CD8-positive, alpha-beta memory T cell (primary cell): ENCODE results near the gene WDR77. TPM values are rescaled to one million over a fixed set of nuclear protein-coding genes. Genes with fewer than 3 reads are reported as not detected.

Experiments used
- CTCF ChIA-PET: fragments of 350-600 bp; sonication (Branson Sonifier 250); formaldehyde crosslinking; loops from one replicate; lab custom pipeline; 2021; ENCODE audit warnings: antibody characterized with exemption; lab: Charles Lee
- POLR2A ChIA-PET: fragments of 350-600 bp; sonication (Branson Sonifier 250); formaldehyde crosslinking; loops from one replicate; lab custom pipeline; 2021; ENCODE audit warnings: antibody characterized with exemption; lab: Charles Lee
- DNase-seq, 5 donors: peaks; one replicate each; pipeline versions ENCODE4 v3.0.0 to v3.0.0-alpha.2; 2020 to 2022; ENCODE audit warnings: mixed read lengths in 1 of 5
- H3K27ac ChIP-seq: one replicate; pipeline ENCODE4 v1.7.0; 2013; ENCODE audit warnings: low read depth, mild to moderate bottlenecking, low read length, moderate library complexity
- H3K27me3 ChIP-seq: 2 replicates; pipeline ENCODE4 v1.7.0; 2013; ENCODE audit warnings: low read length, mild to moderate bottlenecking; ENCODE audit not compliant: insufficient read depth, poor library complexity, severe bottlenecking
- H3K36me3 ChIP-seq: 2 replicates; pipeline ENCODE4 v1.7.0; 2013; ENCODE audit warnings: mild to moderate bottlenecking, low read length, moderate library complexity; ENCODE audit not compliant: insufficient read depth
- H3K4me1 ChIP-seq: 2 replicates; pipeline ENCODE4 v1.7.0; 2013; ENCODE audit warnings: mild to moderate bottlenecking, low read length, moderate library complexity; ENCODE audit not compliant: insufficient read depth
- H3K4me3 ChIP-seq: 2 replicates; pipeline ENCODE4 v1.7.0; 2013; ENCODE audit warnings: mild to moderate bottlenecking, low read length
- H3K9me3 ChIP-seq: 2 replicates; pipeline ENCODE4 v1.7.0; 2013; ENCODE audit warnings: mild to moderate bottlenecking, low read length
- H3K27ac Mint-ChIP-seq, 8 donors: one replicate each; pipeline ENCODE4 v1.8.0; 2020 to 2021; ENCODE audit warnings: mixed read lengths in 8 of 8, mild to moderate bottlenecking in 6 of 8, inconsistent platforms in 3 of 8, moderate library complexity in 3 of 8
- H3K27me3 Mint-ChIP-seq, 2 donors: one replicate each; pipeline ENCODE4 v1.8.0; 2020 to 2021; ENCODE audit warnings: mixed read lengths in 2 of 2, mild to moderate bottlenecking in 1 of 2, moderate library complexity in 1 of 2
- H3K36me3 Mint-ChIP-seq, 3 donors: one replicate each; pipeline ENCODE4 v1.8.0; 2020 to 2021; ENCODE audit warnings: mixed read lengths in 3 of 3, inconsistent platforms in 1 of 3, mild to moderate bottlenecking in 1 of 3
- H3K4me1 Mint-ChIP-seq, 3 donors: one replicate each; pipeline ENCODE4 v1.8.0; 2020 to 2021; ENCODE audit warnings: mixed read lengths in 3 of 3, inconsistent platforms in 1 of 3, mild to moderate bottlenecking in 1 of 3
- H3K4me3 Mint-ChIP-seq, 7 donors: one replicate each; pipeline ENCODE4 v1.8.0; 2020 to 2021; ENCODE audit warnings: mixed read lengths in 7 of 7, mild to moderate bottlenecking in 6 of 7, moderate library complexity in 4 of 7, inconsistent platforms in 2 of 7
- H3K9me3 Mint-ChIP-seq, 5 donors: one replicate each; pipeline ENCODE4 v1.8.0; 2020 to 2022; ENCODE audit warnings: mixed read lengths in 5 of 5, mild to moderate bottlenecking in 3 of 5, moderate library complexity in 2 of 5, inconsistent platforms in 1 of 5
- polyA plus RNA-seq: library from polyadenylated mRNA; unstranded; fragments of 300-500 nt; fragmentation: Illumina TruSeq; gene quantifications from one replicate; pipeline ENCODE4 v1.2.3, GENCODE V29; 2021
- total RNA-seq, 2 experiments: library from RNA; stranded (reverse); gene quantifications; one replicate each; pipeline ENCODE4 v1.2.3, GENCODE V29; 2021

The WDR77 gene
- total and polyA plus RNA-seq, 3 experiments from 2014 or later, result 42.2 to 74.7 (median 73.2) TPM

- POLR2A ChIA-PET, result no interaction called here
- Histone ChIP-seq H3K4me3 (no peak overlapping the region), H3K27ac (no peak overlapping the region)
Observed at GRCh38 chr1:111439461-111440351, 9.3 kb downstream of the WDR77 start.

GRCh38 chr1:111436726-111437125 lies 12.3 kb downstream of the WDR77 start:
- no peaks in the 10 kb centered on the region for H3K9me3 ChIP-seq
- peaks cover 7% of the 10 kb centered on the region for H3K4me1 ChIP-seq
- Mint-ChIP-seq H3K9me3 (no peaks in the 10 kb centered on the region), H3K27me3 (no peaks in the 10 kb centered on the region), H3K36me3 (peaks cover 0 to 46% (median 15%) of the 10 kb centered on the region in 3 donors), H3K4me1 (peaks cover 4 to 9% (median 8%) of the 10 kb centered on the region in 3 donors), H3K4me3 (no peak overlapping the region), H3K27ac (peak overlapping the region in 4 of 8 donors; percentile 30 to 75 (median 61))
- ChIA-PET POLR2A (no interaction called here), CTCF (no interaction called here)
- H3K27me3 ChIP-seq, result no peaks in the 10 kb centered on the region
- peaks cover 20% of the 10 kb centered on the region for H3K36me3 ChIP-seq
- DNase-seq, result no peak
- no peak overlapping the region for H3K27ac ChIP-seq
- no peak overlapping the region for H3K4me3 ChIP-seq

More at GRCh38 chr1:111439461-111440351, 9.3 kb downstream of the WDR77 start:
- H3K27me3 ChIP-seq, result no peaks in the 10 kb centered on the region
- H3K4me1 Mint-ChIP-seq, result peaks cover 11 to 29% (median 24%) of the 10 kb centered on the region in 3 donors
- H3K4me1 ChIP-seq, result peaks cover 13% of the 10 kb centered on the region
- no peak for DNase-seq
- peak overlapping the region in 7 of 8 donors; percentile 40 to 75 (median 53) for H3K27ac Mint-ChIP-seq
- peaks cover 0 to 1% of the 10 kb centered on the region in 2 donors for H3K27me3 Mint-ChIP-seq
- H3K36me3 ChIP-seq, result peaks cover 41% of the 10 kb centered on the region
- peaks cover 0 to 76% (median 20%) of the 10 kb centered on the region in 3 donors for H3K36me3 Mint-ChIP-seq
- no peaks in the 10 kb centered on the region for H3K9me3 Mint-ChIP-seq
- H3K4me3 Mint-ChIP-seq, result no peak overlapping the region
- CTCF ChIA-PET, result interaction anchor here (1.2 to 2.0 kb wide), 4 partner anchors 12 to 317 kb away, joined by 3 to 8 read pairs (median 4); partner anchors contain the start of gene OVGP1
- H3K9me3 ChIP-seq, result no peaks in the 10 kb centered on the region

- Histone ChIP-seq H3K27ac (no peak overlapping the region), H3K4me1 (no peaks in the 10 kb centered on the region), H3K27me3 (no peaks in the 10 kb centered on the region), H3K36me3 (no peaks in the 10 kb centered on the region), H3K4me3 (no peak overlapping the region), H3K9me3 (no peaks in the 10 kb centered on the region)
- ChIA-PET POLR2A (no interaction called here), CTCF (no interaction called here)
- Mint-ChIP-seq H3K27me3 (no peaks in the 10 kb centered on the region), H3K36me3 (peaks cover 10 to 22% (median 19%) of the 10 kb centered on the region in 3 donors), H3K4me3 (no peak overlapping the region), H3K4me1 (no peaks in the 10 kb centered on the region), H3K9me3 (no peaks in the 10 kb centered on the region), H3K27ac (no peak overlapping the region)
- DNase-seq, result no peak
Observed at GRCh38 chr1:111424281-111424680, 24.8 kb downstream of the WDR77 start.

- CTCF ChIA-PET, result no interaction called here
- POLR2A ChIA-PET, result no interaction called here
- H3K27me3 ChIP-seq, result no peaks in the 10 kb centered on the region
- no peaks in the 10 kb centered on the region for H3K9me3 Mint-ChIP-seq
- no peaks in the 10 kb centered on the region for H3K4me1 ChIP-seq
- no peaks in the 10 kb centered on the region for H3K36me3 ChIP-seq
- H3K27me3 Mint-ChIP-seq, result peaks cover 0 to 4% of the 10 kb centered on the region in 2 donors
- H3K4me3 Mint-ChIP-seq, result no peak overlapping the region
- H3K4me1 Mint-ChIP-seq, result no peaks in the 10 kb centered on the region
- peak overlapping the region in 2 of 8 donors; percentile 9 to 27 for H3K27ac Mint-ChIP-seq
- H3K4me3 ChIP-seq, result no peak overlapping the region
- no peaks in the 10 kb centered on the region for H3K9me3 ChIP-seq
- DNase-seq, result no peak
- peaks cover 21 to 32% (median 27%) of the 10 kb centered on the region in 3 donors for H3K36me3 Mint-ChIP-seq
- no peak overlapping the region for H3K27ac ChIP-seq
Observed at GRCh38 chr1:111422546-111423391, 26.3 kb downstream of the WDR77 start.

GRCh38 chr1:111420377-111420776 lies 28.7 kb downstream of the WDR77 start:
- no peaks in the 10 kb centered on the region for H3K4me1 Mint-ChIP-seq
- H3K27ac Mint-ChIP-seq, result no peak overlapping the region
- DNase-seq, result no peak
- CTCF ChIA-PET, result no interaction called here
- H3K36me3 Mint-ChIP-seq, result peaks cover 27 to 35% (median 29%) of the 10 kb centered on the region in 3 donors
- Histone ChIP-seq H3K4me3 (no peak overlapping the region), H3K9me3 (no peaks in the 10 kb centered on the region), H3K27ac (no peak overlapping the region), H3K27me3 (no peaks in the 10 kb centered on the region), H3K4me1 (no peaks in the 10 kb centered on the region), H3K36me3 (no peaks in the 10 kb centered on the region)
- peaks cover 0 to 4% of the 10 kb centered on the region in 2 donors for H3K27me3 Mint-ChIP-seq
- H3K9me3 Mint-ChIP-seq, result no peaks in the 10 kb centered on the region
- POLR2A ChIA-PET, result no interaction called here
- H3K4me3 Mint-ChIP-seq, result no peak overlapping the region

- no peaks in the 10 kb centered on the region for H3K9me3 ChIP-seq
- DNase-seq, result no peak
- Mint-ChIP-seq H3K36me3 (peaks cover 27 to 47% (median 33%) of the 10 kb centered on the region in 3 donors), H3K27me3 (peaks cover 0 to 4% of the 10 kb centered on the region in 2 donors), H3K27ac (peak overlapping the region in 1 of 8 donors; percentile 18), H3K4me3 (no peak overlapping the region), H3K9me3 (no peaks in the 10 kb centered on the region), H3K4me1 (no peaks in the 10 kb centered on the region)
- H3K36me3 ChIP-seq, result peaks cover 4% of the 10 kb centered on the region
- H3K27me3 ChIP-seq, result no peaks in the 10 kb centered on the region
- H3K4me3 ChIP-seq, result no peak overlapping the region
- no peaks in the 10 kb centered on the region for H3K4me1 ChIP-seq
- CTCF ChIA-PET, result no interaction called here
- POLR2A ChIA-PET, result no interaction called here
- no peak overlapping the region for H3K27ac ChIP-seq
Observed at GRCh38 chr1:111419037-111419436, 30.0 kb downstream of the WDR77 start.

GRCh38 chr1:111417755-111418154 lies 31.3 kb downstream of the WDR77 start:
- Histone ChIP-seq H3K36me3 (peaks cover 4% of the 10 kb centered on the region), H3K9me3 (no peaks in the 10 kb centered on the region), H3K4me3 (no peak overlapping the region), H3K4me1 (no peaks in the 10 kb centered on the region), H3K27ac (no peak overlapping the region), H3K27me3 (no peaks in the 10 kb centered on the region)
- Mint-ChIP-seq H3K27me3 (peaks cover 0 to 4% of the 10 kb centered on the region in 2 donors), H3K36me3 (peaks cover 23 to 50% (median 36%) of the 10 kb centered on the region in 3 donors), H3K4me3 (no peak overlapping the region), H3K9me3 (no peaks in the 10 kb centered on the region), H3K4me1 (no peaks in the 10 kb centered on the region), H3K27ac (no peak overlapping the region)
- ChIA-PET POLR2A (no interaction called here), CTCF (no interaction called here)
- DNase-seq, result no peak
